HEK293 (cell line): ENCODE measurements around the gene MOCS3.

Experiments
- CTCF ChIA-PET: fragments of 350-600 bp; formaldehyde crosslinking; extraction: SDS; loops from one replicate; lab custom pipeline; 2021; ENCODE audit warnings: antibody characterized with exemption; lab: Yijun Ruan, JAX
- POLR2A ChIA-PET: fragments of 300-600 bp; formaldehyde crosslinking; extraction: SDS; loops from one replicate; lab custom pipeline; 2020; ENCODE audit warnings: antibody characterized with exemption, inconsistent platforms; lab: Yijun Ruan, JAX
- H3K27ac ChIP-seq: fragments of 200-500 bp; sonication (Bioruptor generic); 2 replicates; pipeline ENCODE4 v1.5.1; 2014; ENCODE audit warnings: low read depth, low read length, control low read depth, inconsistent platforms; ENCODE audit errors: extremely low read depth
- H3K36me3 ChIP-seq, 2 experiments: fragments of 200-500 bp in 1 of 2; sonication (Bioruptor generic) in 1 of 2; 1 replicate in 1 of 2; 2 replicates in 1 of 2; pipeline ENCODE4 v1.5.1; 2014 to 2017; ENCODE audit warnings: inconsistent platforms in 2 of 2, low read length in 2 of 2; ENCODE audit not compliant: control insufficient read depth in 2 of 2, insufficient read depth in 1 of 2
- H3K4me1 ChIP-seq: fragments of 200-500 bp; sonication (Bioruptor generic); 2 replicates; pipeline ENCODE4 v1.5.1; 2014; ENCODE audit warnings: mild to moderate bottlenecking, low read length, inconsistent platforms; ENCODE audit not compliant: control insufficient read depth, insufficient read depth
- H3K4me3 ChIP-seq: 2 replicates; pipeline ENCODE4 v1.5.1; 2011; ENCODE audit warnings: low read depth, mild to moderate bottlenecking, control low read depth, low read length, moderate library complexity
- H3K9me3 ChIP-seq: fragments of 200-500 bp; sonication (Bioruptor generic); 2 replicates; pipeline ENCODE4 v1.5.1; 2014; ENCODE audit warnings: low read depth, low read length, inconsistent platforms; ENCODE audit not compliant: control insufficient read depth, insufficient read depth
- GLI4 ChIP-seq: fragments of 450-650 bp; formaldehyde crosslinking; IDR thresholded peaks from 2 replicates; pipeline ENCODE4 v1.5.1; 2016; ENCODE audit warnings: missing biosample characterization, missing genetic modification characterization
- GLIS1 ChIP-seq: fragments of 450-650 bp; formaldehyde crosslinking; IDR thresholded peaks from 2 replicates; pipeline ENCODE4 v1.5.1; 2016; ENCODE audit warnings: missing biosample characterization, missing genetic modification characterization
- HOXC10 ChIP-seq: sonication (generic); formaldehyde crosslinking; IDR thresholded peaks from 2 replicates; pipeline ENCODE4 v1.8.1; 2023; ENCODE audit warnings: mild to moderate bottlenecking, missing genetic modification reagents
- HOXD13 ChIP-seq: sonication (generic); formaldehyde crosslinking; IDR thresholded peaks from 2 replicates; pipeline ENCODE4 v1.8.0; 2022; ENCODE audit warnings: missing genetic modification reagents, borderline replicate concordance
- RBAK ChIP-seq: fragments of 450-650 bp; formaldehyde crosslinking; IDR thresholded peaks from 2 replicates; pipeline ENCODE4 v1.5.1; 2016; ENCODE audit warnings: missing biosample characterization, missing genetic modification characterization
- SALL2 ChIP-seq: fragments of 450-650 bp; formaldehyde crosslinking; IDR thresholded peaks from 2 replicates; pipeline ENCODE4 v1.5.0; 2017; ENCODE audit warnings: missing biosample characterization, mild to moderate bottlenecking, missing genetic modification characterization, borderline replicate concordance
- SP7 ChIP-seq: fragments of 450-650 bp; formaldehyde crosslinking; IDR thresholded peaks from 2 replicates; pipeline ENCODE4 v1.5.1; 2016; ENCODE audit warnings: missing biosample characterization, missing genetic modification characterization
- ZBTB1 ChIP-seq: fragments of 450-650 bp; formaldehyde crosslinking; IDR thresholded peaks from 2 replicates; pipeline ENCODE4 v1.5.1; 2016; ENCODE audit warnings: missing biosample characterization, missing genetic modification characterization
- ZEB2 ChIP-seq: fragments of 450-650 bp; formaldehyde crosslinking; IDR thresholded peaks from 2 replicates; pipeline ENCODE4 v1.5.1; 2016; ENCODE audit warnings: missing biosample characterization, missing genetic modification characterization
- ZNF146 ChIP-seq: fragments of 450-650 bp; formaldehyde crosslinking; IDR thresholded peaks from 2 replicates; pipeline ENCODE4 v1.5.1; 2016; ENCODE audit warnings: missing biosample characterization, missing genetic modification characterization
- ZNF549 ChIP-seq: fragments of 450-650 bp; IDR thresholded peaks from 2 replicates; pipeline ENCODE4 v1.5.1; 2018; ENCODE audit warnings: missing biosample characterization, missing genetic modification characterization, mild to moderate bottlenecking, inconsistent platforms, moderate library complexity
- ZNF623 ChIP-seq: fragments of 450-650 bp; formaldehyde crosslinking; IDR thresholded peaks from 2 replicates; pipeline ENCODE4 v1.5.1; 2016; ENCODE audit warnings: missing biosample characterization, missing genetic modification characterization
- ZNF660 ChIP-seq: fragments of 450-650 bp; IDR thresholded peaks from 2 replicates; pipeline ENCODE4 v1.5.1; 2018; ENCODE audit warnings: missing biosample characterization, mild to moderate bottlenecking, missing genetic modification characterization
- ZNF664 ChIP-seq: fragments of 450-650 bp; formaldehyde crosslinking; IDR thresholded peaks from 2 replicates; pipeline ENCODE4 v1.5.1; 2016; ENCODE audit warnings: missing biosample characterization, missing genetic modification characterization
- ZNF76 ChIP-seq: fragments of 450-650 bp; formaldehyde crosslinking; IDR thresholded peaks from 2 replicates; pipeline ENCODE4; 2016; ENCODE audit warnings: low read depth, missing biosample characterization, missing genetic modification characterization, borderline replicate concordance
- ZNF830 ChIP-seq: fragments of 450-650 bp; IDR thresholded peaks from 2 replicates; pipeline ENCODE4 v1.5.0; 2018; ENCODE audit warnings: missing biosample characterization, missing genetic modification characterization, low read depth, mild to moderate bottlenecking, moderate library complexity
- TF ChIP-seq, protein P1 (sequence below): fragments of 450-650 bp; formaldehyde crosslinking; IDR thresholded peaks from 2 replicates; pipeline ENCODE4 v1.5.1; 2016; ENCODE audit warnings: missing biosample characterization, missing genetic modification characterization, borderline replicate concordance
- TF ChIP-seq, protein P2 (sequence below): fragments of 450-650 bp; formaldehyde crosslinking; IDR thresholded peaks from 2 replicates; pipeline ENCODE4 v1.5.1; 2016; ENCODE audit warnings: missing biosample characterization, missing genetic modification characterization
- TF ChIP-seq, protein P3 (sequence below): fragments of 450-650 bp; formaldehyde crosslinking; IDR thresholded peaks from 2 replicates; pipeline ENCODE4 v1.5.1; 2016; ENCODE audit warnings: missing biosample characterization, missing genetic modification characterization
- TF ChIP-seq, protein P4 (sequence below): fragments of 450-650 bp; formaldehyde crosslinking; IDR thresholded peaks from 2 replicates; pipeline ENCODE4 v1.5.1; 2016; ENCODE audit warnings: missing biosample characterization, missing genetic modification characterization
- TF ChIP-seq, protein P5 (sequence below): fragments of 450-650 bp; formaldehyde crosslinking; IDR thresholded peaks from 2 replicates; pipeline ENCODE4 v1.5.1; 2017; ENCODE audit warnings: missing biosample characterization, missing genetic modification characterization

MOCS3 gene

DNA sequence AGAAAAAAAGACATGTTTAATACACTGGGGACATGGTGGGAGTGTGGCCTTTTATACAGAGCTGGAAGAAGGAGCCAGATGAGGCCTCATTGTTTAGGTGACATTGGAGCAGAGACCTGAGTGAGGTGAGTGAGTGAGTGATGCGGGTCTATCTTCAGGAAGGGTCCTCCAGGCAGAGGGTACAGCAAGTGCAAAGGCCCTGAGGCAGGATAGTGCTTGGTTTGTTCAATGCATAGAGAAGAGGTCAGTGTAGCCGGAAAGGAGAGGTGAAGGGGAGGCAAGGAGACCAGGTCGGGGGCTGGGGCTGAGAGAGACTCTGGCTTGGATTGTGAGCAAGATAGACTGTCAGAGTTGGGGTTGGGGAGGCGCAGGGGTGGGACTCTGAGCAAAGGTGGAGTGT, 40.7 kb downstream of the MOCS3 start:
- POLR2A ChIA-PET: interaction anchor here (0.6 kb wide), 1 partner anchor 107 kb away, joined by 3 read pairs; no protein-coding TSS in a partner anchor
- Histone ChIP-seq H3K9me3 (no peaks in the 10 kb centered on the region), H3K27ac (no peak overlapping the region), H3K4me3 (no peak overlapping the region), H3K4me1 (no peaks in the 10 kb centered on the region), H3K36me3 (peaks cover 0 to 6% of the 10 kb centered on the region in 2 experiments; a peak in 1 of 3 replicates)
- CTCF ChIA-PET: interaction anchor here (0.9 to 1.8 kb wide), 3 partner anchors 12 to 309 kb away, joined by 3 to 5 read pairs (median 4); no protein-coding TSS in a partner anchor
- TF ChIP-seq ZNF623 (tag by site-specific recombination): peak; percentile 94
- no peak for TF ChIP-seq GLIS1

DNA sequence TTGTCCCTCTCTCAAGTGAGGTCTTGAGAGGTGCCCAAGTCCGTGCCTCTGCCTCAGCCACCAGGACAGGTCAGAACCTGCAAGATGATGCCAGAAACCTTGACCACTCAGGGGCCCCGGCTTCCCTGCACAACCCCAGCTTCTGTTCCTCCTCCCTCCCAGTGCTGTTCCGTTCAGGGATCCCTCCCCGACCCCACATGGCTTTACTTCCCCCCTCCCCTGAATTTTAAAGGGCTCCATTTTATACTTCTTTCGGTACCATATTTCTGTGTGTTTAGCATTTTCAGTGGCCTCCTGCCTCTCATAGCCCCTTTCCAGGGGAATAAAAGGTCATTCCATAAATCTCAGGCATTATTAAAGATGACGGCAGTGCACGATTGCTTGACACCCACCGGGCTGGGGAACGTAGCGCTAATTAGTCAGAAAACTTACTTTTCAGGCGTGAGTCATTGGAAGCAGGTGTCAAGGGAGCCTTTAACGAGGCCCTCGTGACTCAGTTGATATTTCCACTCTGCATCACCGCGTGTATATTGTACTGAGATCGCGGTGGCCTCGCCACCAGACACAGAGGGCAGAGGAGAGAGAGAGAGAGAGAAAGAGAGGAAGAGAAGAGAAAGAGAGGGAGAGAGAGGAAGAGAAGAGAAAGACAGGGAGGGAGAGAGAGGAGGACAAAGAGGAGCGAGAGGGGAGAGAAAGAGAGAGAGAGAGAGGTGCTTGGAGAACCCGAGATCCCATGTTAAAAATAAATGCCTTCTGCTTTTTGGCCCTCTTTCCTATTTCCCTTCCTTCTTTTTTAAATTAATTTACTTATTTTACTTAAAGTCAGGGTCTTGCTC, 43.0 kb downstream of the MOCS3 start:
- CTCF ChIA-PET: interaction anchor here (1.1 to 1.8 kb wide), 3 partner anchors 13 to 306 kb away, joined by 3 to 8 read pairs (median 4); no protein-coding TSS in a partner anchor
- no peak for TF ChIP-seq HOXC10 (CRISPR knock-in tag)
- TF ChIP-seq ZNF146 (tag by site-specific recombination): no peak
- no peak for TF ChIP-seq ZNF76 (tag by site-specific recombination)
- TF ChIP-seq ZBTB1 (tag by site-specific recombination): 0 out of 2 replicates have a peak, but pooled peaks have one; percentile 42
- TF ChIP-seq SP7: no peak
- TF ChIP-seq ZNF549: no peak
- no peak for TF ChIP-seq HOXD13
- TF ChIP-seq, protein P1, sequence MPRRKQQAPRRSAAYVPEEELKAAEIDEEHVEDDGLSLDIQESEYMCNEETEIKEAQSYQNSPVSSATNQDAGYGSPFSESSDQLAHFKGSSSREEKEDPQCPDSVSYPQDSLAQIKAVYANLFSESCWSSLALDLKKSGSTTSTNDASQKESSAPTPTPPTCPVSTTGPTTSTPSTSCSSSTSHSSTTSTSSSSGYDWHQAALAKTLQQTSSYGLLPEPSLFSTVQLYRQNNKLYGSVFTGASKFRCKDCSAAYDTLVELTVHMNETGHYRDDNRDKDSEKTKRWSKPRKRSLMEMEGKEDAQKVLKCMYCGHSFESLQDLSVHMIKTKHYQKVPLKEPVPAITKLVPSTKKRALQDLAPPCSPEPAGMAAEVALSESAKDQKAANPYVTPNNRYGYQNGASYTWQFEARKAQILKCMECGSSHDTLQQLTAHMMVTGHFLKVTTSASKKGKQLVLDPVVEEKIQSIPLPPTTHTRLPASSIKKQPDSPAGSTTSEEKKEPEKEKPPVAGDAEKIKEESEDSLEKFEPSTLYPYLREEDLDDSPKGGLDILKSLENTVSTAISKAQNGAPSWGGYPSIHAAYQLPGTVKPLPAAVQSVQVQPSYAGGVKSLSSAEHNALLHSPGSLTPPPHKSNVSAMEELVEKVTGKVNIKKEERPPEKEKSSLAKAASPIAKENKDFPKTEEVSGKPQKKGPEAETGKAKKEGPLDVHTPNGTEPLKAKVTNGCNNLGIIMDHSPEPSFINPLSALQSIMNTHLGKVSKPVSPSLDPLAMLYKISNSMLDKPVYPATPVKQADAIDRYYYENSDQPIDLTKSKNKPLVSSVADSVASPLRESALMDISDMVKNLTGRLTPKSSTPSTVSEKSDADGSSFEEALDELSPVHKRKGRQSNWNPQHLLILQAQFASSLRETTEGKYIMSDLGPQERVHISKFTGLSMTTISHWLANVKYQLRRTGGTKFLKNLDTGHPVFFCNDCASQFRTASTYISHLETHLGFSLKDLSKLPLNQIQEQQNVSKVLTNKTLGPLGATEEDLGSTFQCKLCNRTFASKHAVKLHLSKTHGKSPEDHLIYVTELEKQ: no peak
- TF ChIP-seq, protein P2, sequence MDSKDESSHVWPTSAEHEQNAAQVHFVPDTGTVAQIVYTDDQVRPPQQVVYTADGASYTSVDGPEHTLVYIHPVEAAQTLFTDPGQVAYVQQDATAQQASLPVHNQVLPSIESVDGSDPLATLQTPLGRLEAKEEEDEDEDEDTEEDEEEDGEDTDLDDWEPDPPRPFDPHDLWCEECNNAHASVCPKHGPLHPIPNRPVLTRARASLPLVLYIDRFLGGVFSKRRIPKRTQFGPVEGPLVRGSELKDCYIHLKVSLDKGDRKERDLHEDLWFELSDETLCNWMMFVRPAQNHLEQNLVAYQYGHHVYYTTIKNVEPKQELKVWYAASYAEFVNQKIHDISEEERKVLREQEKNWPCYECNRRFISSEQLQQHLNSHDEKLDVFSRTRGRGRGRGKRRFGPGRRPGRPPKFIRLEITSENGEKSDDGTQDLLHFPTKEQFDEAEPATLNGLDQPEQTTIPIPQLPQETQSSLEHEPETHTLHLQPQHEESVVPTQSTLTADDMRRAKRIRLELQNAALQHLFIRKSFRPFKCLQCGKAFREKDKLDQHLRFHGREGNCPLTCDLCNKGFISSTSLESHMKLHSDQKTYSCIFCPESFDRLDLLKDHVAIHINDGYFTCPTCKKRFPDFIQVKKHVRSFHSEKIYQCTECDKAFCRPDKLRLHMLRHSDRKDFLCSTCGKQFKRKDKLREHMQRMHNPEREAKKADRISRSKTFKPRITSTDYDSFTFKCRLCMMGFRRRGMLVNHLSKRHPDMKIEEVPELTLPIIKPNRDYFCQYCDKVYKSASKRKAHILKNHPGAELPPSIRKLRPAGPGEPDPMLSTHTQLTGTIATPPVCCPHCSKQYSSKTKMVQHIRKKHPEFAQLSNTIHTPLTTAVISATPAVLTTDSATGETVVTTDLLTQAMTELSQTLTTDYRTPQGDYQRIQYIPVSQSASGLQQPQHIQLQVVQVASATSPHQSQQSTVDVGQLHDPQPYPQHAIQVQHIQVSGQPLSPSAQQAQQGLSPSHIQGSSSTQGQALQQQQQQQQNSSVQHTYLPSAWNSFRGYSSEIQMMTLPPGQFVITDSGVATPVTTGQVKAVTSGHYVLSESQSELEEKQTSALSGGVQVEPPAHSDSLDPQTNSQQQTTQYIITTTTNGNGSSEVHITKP (tag by site-specific recombination): no peak
- TF ChIP-seq ZNF830 (tag by site-specific recombination): no peak
- no peak for TF ChIP-seq SALL2
- TF ChIP-seq, protein P3, sequence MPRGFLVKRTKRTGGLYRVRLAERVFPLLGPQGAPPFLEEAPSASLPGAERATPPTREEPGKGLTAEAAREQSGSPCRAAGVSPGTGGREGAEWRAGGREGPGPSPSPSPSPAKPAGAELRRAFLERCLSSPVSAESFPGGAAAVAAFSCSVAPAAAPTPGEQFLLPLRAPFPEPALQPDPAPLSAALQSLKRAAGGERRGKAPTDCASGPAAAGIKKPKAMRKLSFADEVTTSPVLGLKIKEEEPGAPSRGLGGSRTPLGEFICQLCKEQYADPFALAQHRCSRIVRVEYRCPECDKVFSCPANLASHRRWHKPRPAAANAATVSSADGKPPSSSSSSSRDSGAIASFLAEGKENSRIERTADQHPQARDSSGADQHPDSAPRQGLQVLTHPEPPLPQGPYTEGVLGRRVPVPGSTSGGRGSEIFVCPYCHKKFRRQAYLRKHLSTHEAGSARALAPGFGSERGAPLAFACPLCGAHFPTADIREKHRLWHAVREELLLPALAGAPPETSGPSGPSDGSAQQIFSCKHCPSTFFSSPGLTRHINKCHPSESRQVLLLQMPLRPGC (tag by site-specific recombination): peak; percentile 63; the same call in 1 of the 2 replicates
- no peak for TF ChIP-seq ZNF664 (tag by site-specific recombination)
- TF ChIP-seq, protein P4, sequence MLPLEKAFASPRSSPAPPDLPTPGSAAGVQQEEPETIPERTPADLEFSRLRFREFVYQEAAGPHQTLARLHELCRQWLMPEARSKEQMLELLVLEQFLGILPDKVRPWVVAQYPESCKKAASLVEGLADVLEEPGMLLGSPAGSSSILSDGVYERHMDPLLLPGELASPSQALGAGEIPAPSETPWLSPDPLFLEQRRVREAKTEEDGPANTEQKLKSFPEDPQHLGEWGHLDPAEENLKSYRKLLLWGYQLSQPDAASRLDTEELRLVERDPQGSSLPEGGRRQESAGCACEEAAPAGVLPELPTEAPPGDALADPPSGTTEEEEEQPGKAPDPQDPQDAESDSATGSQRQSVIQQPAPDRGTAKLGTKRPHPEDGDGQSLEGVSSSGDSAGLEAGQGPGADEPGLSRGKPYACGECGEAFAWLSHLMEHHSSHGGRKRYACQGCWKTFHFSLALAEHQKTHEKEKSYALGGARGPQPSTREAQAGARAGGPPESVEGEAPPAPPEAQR: no peak
- TF ChIP-seq GLI4 (tag by site-specific recombination): no peak
- TF ChIP-seq RBAK: no peak
- TF ChIP-seq, protein P5, sequence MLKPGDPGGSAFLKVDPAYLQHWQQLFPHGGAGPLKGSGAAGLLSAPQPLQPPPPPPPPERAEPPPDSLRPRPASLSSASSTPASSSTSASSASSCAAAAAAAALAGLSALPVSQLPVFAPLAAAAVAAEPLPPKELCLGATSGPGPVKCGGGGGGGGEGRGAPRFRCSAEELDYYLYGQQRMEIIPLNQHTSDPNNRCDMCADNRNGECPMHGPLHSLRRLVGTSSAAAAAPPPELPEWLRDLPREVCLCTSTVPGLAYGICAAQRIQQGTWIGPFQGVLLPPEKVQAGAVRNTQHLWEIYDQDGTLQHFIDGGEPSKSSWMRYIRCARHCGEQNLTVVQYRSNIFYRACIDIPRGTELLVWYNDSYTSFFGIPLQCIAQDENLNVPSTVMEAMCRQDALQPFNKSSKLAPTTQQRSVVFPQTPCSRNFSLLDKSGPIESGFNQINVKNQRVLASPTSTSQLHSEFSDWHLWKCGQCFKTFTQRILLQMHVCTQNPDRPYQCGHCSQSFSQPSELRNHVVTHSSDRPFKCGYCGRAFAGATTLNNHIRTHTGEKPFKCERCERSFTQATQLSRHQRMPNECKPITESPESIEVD (tag by site-specific recombination): peak; percentile 30; the same call in 1 of the 2 replicates
- TF ChIP-seq ZEB2 (tag by site-specific recombination): no peak
- TF ChIP-seq ZNF660: no peak

More for the DNA sequence above, 43.0 kb downstream of the MOCS3 start:
- Histone ChIP-seq H3K27ac (no peak overlapping the region), H3K4me1 (no peaks in the 10 kb centered on the region), H3K9me3 (no peaks in the 10 kb centered on the region), H3K4me3 (no peak overlapping the region), H3K36me3 (peaks cover 0 to 25% of the 10 kb centered on the region in 2 experiments; a peak in 1 of 3 replicates)
- POLR2A ChIA-PET: no interaction called here
